AG10803 (cell line): ENCODE measurements around the gene ARID1A.

ENCODE experiments used
- DNase-seq: peaks from one replicate; pipeline ENCODE4 v3.0.0; 2010; ENCODE audit warnings: low read depth
- H3K4me3 ChIP-seq: 2 replicates; pipeline ENCODE4 v1.5.1; 2011; ENCODE audit warnings: mild to moderate bottlenecking, low read length, control low read depth
- TF ChIP-seq, protein P1 (sequence below): conservative IDR thresholded peaks from 2 replicates; pipeline ENCODE4 v1.5.1; 2011; ENCODE audit warnings: mild to moderate bottlenecking, low read length, control low read depth, inconsistent platforms

The ARID1A gene

DNA sequence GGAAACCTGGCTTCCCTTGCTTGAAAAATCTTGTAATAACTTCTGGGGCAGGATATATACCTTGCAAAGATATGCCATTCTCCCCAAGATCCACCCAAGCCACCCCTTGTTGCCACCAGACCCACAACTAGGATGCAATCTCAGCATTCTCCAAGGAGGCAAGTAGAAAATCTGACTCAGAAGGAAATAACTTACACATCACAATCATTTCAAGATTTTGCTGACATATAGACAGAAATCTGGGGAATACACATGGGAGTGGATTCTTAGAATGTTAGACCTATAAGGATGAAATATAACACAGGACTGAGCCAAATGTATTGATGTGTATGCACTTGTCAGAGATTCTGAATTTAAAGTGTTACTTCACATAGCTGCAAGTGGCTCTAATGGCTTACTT, 115.9 kb downstream of the ARID1A start:
- DNase-seq: no peak
- no peak overlapping the region for H3K4me3 ChIP-seq
- TF ChIP-seq, protein P1, sequence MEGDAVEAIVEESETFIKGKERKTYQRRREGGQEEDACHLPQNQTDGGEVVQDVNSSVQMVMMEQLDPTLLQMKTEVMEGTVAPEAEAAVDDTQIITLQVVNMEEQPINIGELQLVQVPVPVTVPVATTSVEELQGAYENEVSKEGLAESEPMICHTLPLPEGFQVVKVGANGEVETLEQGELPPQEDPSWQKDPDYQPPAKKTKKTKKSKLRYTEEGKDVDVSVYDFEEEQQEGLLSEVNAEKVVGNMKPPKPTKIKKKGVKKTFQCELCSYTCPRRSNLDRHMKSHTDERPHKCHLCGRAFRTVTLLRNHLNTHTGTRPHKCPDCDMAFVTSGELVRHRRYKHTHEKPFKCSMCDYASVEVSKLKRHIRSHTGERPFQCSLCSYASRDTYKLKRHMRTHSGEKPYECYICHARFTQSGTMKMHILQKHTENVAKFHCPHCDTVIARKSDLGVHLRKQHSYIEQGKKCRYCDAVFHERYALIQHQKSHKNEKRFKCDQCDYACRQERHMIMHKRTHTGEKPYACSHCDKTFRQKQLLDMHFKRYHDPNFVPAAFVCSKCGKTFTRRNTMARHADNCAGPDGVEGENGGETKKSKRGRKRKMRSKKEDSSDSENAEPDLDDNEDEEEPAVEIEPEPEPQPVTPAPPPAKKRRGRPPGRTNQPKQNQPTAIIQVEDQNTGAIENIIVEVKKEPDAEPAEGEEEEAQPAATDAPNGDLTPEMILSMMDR: no peak

DNA sequence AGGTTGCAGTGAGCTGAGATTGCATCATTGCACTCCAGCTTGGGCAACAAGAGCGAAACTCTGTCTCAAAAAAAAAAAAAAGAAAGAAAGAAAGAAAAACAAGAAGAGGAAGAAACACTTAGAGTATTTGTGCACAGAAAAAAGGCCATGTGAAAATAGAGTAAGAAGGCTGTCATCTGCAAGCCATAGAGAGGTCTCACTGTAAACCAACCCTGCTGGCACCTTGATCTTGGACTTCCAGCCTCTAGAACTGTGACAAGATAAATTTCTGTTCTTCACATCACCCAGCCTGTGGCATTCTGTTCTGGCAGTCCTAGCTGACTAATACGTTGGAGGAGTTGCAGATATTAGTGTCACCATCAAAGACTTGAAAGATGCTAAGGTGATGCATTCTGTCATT, 118.6 kb downstream of the ARID1A start:
- TF ChIP-seq, protein P1: no peak
- no peak overlapping the region for H3K4me3 ChIP-seq
- DNase-seq: no peak

DNA sequence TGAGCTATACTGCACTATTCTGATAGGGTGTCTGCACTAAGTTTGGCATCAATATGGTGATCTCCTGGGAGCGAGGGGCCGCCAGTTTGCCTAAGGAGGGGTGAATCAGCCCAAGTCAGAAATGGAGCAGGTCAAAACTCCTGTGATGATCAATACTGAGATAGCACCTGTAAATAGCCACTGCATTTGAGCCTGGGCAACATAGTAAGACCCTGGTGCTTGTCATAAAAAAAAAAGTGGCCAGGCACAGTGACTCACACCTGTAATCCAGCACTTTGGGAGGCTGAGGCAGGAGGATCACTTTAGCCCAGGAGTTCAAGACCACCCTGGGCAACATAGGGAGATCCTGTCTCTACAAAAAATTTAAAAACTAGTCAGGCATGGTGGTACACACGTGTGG, 119.1 kb downstream of the ARID1A start:
- DNase-seq: no peak
- TF ChIP-seq, protein P1: no peak
- no peak overlapping the region for H3K4me3 ChIP-seq

DNA sequence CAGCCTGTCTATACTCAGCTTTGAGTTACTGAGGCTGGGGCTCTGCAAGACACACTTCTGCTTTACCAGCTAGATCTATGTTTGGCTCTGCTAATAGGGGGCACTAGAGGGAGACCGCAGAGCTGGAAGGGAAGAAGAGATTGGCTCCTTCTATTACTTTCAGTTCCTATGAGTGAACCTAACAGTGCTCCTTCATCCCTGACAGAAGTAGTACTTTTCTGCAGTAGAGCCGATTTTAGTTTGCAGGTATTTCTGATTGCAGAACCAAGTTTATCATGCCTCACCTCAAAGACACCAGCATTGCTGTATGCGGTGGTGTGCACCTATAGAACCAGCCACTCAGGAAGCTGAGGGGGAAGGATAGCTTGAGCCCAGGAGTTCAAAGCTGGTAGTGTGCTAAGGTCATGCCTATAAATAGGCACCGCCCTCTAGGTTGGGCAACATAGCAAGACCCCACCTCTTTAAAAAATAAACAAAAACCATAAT, 125.0 kb downstream of the ARID1A start:
- TF ChIP-seq, protein P1: no peak; the same call in 1 of the 2 replicates
- no peak for DNase-seq
- no peak overlapping the region for H3K4me3 ChIP-seq

DNA sequence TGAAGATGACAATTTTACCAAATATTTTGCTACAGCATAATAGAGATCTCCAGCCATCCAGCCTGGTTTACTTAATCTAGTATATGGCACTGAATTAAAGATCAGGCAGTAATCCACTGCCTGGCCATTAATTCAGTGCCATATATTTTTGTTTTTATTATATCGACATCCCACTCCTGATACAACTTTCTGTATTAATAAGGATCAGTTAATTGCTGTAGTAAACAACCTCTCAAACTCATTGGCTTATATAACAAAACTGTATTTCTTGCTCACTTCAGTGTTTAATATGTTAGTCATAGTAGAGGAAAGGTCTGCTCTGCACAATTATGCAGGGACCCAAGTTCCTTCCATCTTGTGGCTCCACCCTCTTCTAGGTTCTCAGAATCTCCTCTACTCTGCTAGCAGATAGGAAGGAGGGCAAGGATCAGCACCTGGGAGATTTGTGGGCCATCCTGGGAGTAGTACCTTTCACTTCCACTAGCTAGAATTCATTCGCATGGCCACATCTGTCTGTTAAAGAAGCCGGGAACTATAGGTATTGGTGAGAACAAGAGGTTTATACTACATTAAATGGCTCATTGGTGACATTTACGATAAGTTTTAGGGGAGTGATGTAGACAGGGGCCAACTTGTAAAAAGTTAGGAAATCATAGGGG, 127.1 kb downstream of the ARID1A start:
- TF ChIP-seq, protein P1: no peak
- no peak overlapping the region for H3K4me3 ChIP-seq
- no peak for DNase-seq

DNA sequence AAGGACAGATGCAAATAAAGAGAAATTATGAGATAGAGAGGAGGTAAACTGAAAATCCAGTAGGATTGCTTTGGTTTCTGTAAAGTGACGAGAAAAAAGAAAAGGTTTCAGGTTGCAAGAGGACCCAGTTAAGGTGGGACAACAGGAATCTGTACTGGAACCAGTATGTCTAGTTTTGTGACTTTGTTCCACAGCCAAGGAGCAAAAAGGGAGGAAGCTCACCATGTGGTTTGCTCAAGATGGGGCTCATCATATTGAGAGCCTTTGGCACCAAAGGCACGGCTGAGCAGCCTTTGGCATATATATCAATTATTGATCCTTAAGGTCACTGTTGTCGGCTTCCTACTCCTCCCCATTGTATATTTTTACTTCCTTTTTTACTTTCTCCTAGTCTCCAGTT, 128.9 kb downstream of the ARID1A start:
- TF ChIP-seq, protein P1: no peak
- DNase-seq: no peak
- H3K4me3 ChIP-seq: no peak overlapping the region
